IPS DF 6.9 (cell line): Measurements from ENCODE around the gene LTBP1.
"Not testable (repeated sequence)": the region's sequence is repeated elsewhere in the genome, so short reads cannot be mapped to it uniquely, and the experiment has no call there.

ENCODE experiments used
- DNase-seq: peaks from one replicate; pipeline ENCODE4 v3.0.0-alpha.2; 2013; ENCODE audit warnings: low read depth, low spot score
- H3K27ac ChIP-seq: one replicate; pipeline ENCODE4 v1.5.1; 2013; ENCODE audit warnings: low read length, control low read depth
- H3K27me3 ChIP-seq: 2 replicates; pipeline ENCODE4 v1.6.1; 2013; ENCODE audit warnings: mild to moderate bottlenecking, low read length; ENCODE audit not compliant: control insufficient read depth, insufficient read depth
- H3K36me3 ChIP-seq: 2 replicates; pipeline ENCODE4 v1.6.1; 2013; ENCODE audit warnings: low read length; ENCODE audit not compliant: control insufficient read depth, insufficient read depth
- H3K4me1 ChIP-seq: 2 replicates; pipeline ENCODE4 v1.6.1; 2013; ENCODE audit warnings: low read length; ENCODE audit not compliant: control insufficient read depth, insufficient read depth
- H3K4me3 ChIP-seq: 2 replicates; pipeline ENCODE4 v1.5.1; 2013; ENCODE audit warnings: mild to moderate bottlenecking, low read length
- H3K9me3 ChIP-seq: 2 replicates; pipeline ENCODE4 v1.6.1; 2013; ENCODE audit warnings: low read length, inconsistent platforms; ENCODE audit not compliant: control insufficient read depth, insufficient read depth
- WGBS: extraction: QIAGEN DNeasy Blood & Tissue Kit; methylation state at CpG from one replicate; pipeline ENCODE4 v1.1.7; 2013; ENCODE audit warnings: mixed read lengths, missing lambda C conversion rate; ENCODE audit not compliant: insufficient read length, insufficient coverage; 5-methylcytosine and 5-hydroxymethylcytosine counted together

The LTBP1 gene

DNA sequence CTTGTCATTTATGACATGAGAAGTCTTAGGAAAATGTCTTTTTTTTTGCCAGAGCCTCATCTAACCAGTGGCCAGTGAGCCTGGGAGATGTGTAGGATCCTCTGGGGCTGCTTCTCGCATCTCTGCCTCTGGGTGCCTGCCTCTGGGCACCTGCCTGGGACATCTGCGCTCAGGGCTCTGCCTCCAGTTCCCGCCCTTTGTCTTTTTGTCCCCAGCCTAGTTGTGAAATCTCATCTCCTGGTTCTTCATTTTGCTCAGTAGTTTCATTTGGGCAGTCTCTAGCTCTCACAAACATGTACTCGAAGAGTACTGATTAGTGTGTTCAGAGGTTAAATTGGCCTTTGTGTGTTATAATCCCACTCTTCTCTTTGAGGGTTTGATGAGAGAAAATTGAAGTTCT lies 92.0 kb downstream of the LTBP1 start:
- H3K36me3 ChIP-seq = no peaks in the 10 kb centered on the region

DNA sequence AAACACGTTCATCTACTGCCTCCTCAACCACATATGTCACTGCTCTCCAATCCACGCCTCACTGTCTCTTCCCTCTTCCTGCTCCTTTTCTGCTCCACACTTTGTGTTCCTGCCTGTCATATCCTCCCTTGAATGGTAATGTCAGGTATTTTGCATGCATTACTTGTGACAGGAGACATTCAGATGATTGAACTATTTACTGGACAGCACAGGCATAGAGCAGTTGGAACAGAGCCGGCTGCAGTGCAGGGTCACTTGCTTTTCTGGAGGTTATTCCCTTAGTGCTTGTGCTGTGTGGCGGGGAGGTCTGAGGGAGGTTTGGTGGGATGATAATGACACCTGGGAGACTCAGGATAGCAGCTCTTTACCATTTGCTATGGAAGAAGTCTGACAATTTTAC lies 93.8 kb downstream of the LTBP1 start:
- no peak overlapping the region for H3K4me3 ChIP-seq
- H3K4me1 ChIP-seq = no peaks in the 10 kb centered on the region
- no CpG with 5 or more reads among the region's 4 CpGs for WGBS
- H3K36me3 ChIP-seq = no peaks in the 10 kb centered on the region
- no peaks in the 10 kb centered on the region for H3K9me3 ChIP-seq
- no peaks in the 10 kb centered on the region for H3K27me3 ChIP-seq
- H3K27ac ChIP-seq = no peak overlapping the region
- DNase-seq = no peak

More for the DNA sequence above, 92.0 kb downstream of the LTBP1 start:
- no peak for DNase-seq
- Histone ChIP-seq H3K27me3 (no peaks in the 10 kb centered on the region), H3K4me1 (no peaks in the 10 kb centered on the region), H3K4me3 (no peak overlapping the region), H3K27ac (no peak overlapping the region), H3K9me3 (no peaks in the 10 kb centered on the region)
- no CpG with 5 or more reads among the region's 4 CpGs for WGBS

DNA sequence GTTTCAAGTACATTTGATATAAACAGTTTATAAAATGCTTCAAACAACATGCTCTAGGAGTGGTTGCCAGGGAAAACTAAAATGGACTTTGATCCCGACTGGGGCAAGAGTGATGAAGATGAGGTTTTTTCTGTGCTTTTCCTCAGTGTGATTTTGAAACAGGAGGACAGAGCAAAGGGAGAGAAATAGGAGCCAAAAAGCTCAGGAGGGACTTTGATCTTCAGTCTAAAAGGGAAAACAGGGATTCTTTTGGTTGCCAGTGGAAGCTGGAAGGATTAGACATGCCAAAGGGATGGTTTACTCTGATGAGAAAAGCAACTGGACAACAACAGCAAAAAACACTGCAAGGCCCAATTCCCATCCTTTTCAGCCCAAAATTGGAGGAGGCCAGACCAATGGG lies 95.5 kb downstream of the LTBP1 start:
- Histone ChIP-seq H3K27ac (no peak overlapping the region), H3K36me3 (no peaks in the 10 kb centered on the region)
- WGBS = no CpG with 5 or more reads among the region's 1 CpG

DNA sequence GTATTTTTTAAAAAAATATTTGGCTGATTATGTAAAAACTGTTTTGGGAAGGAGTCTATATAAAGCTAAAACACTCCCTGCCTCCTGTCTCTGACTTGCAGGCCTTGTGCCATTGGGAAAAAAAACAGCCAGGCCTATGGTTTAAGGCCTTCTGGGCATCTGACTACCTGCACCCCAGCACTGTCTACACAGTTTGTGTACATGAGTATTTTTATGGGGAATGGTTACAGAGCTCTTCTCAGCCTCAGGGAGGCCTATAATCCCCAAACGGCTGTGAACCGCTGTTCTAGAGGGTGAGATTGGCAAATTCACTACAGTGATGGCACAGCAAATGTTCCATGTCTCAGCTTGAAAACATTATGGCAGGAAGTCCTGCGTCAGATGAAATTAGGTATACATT lies 96.1 kb downstream of the LTBP1 start:
- Histone ChIP-seq H3K9me3 (no peaks in the 10 kb centered on the region), H3K27ac (no peak overlapping the region), H3K27me3 (no peaks in the 10 kb centered on the region), H3K4me3 (no peak overlapping the region), H3K4me1 (no peaks in the 10 kb centered on the region), H3K36me3 (no peaks in the 10 kb centered on the region)
- WGBS = no CpG with 5 or more reads among the region's 3 CpGs
- no peak for DNase-seq

More for the DNA sequence above, 95.5 kb downstream of the LTBP1 start:
- H3K4me3 ChIP-seq = no peak overlapping the region
- DNase-seq = no peak
- H3K9me3 ChIP-seq = no peaks in the 10 kb centered on the region
- H3K4me1 ChIP-seq = no peaks in the 10 kb centered on the region
- H3K27me3 ChIP-seq = no peaks in the 10 kb centered on the region

DNA sequence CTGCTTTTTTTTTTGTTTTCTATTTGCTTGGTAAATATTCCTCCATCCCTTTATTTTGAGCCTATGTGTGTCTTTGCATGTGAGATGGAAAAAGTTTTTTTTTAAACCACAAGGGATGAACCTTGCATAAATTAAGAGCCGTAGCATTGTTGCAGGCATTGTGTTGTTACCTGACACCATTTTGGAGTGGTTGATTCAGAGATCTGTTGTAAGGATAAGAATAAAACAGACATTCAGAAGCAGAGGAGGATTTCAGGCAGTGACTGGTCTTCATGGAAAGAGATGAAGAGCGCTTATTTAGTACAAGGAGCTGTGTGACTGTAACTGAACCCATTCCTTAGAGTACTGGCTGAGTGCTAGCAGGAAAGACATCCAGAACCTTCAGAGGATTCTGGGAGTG lies 101.2 kb downstream of the LTBP1 start:
- H3K36me3 ChIP-seq = no peaks in the 10 kb centered on the region
- no peak overlapping the region for H3K4me3 ChIP-seq
- no peak for DNase-seq
- H3K27ac ChIP-seq = no peak overlapping the region
- no peaks in the 10 kb centered on the region; the same call in 1 of the 2 replicates for H3K4me1 ChIP-seq
- H3K9me3 ChIP-seq = no peaks in the 10 kb centered on the region
- WGBS = no CpG with 5 or more reads among the region's 2 CpGs
- no peaks in the 10 kb centered on the region for H3K27me3 ChIP-seq

DNA sequence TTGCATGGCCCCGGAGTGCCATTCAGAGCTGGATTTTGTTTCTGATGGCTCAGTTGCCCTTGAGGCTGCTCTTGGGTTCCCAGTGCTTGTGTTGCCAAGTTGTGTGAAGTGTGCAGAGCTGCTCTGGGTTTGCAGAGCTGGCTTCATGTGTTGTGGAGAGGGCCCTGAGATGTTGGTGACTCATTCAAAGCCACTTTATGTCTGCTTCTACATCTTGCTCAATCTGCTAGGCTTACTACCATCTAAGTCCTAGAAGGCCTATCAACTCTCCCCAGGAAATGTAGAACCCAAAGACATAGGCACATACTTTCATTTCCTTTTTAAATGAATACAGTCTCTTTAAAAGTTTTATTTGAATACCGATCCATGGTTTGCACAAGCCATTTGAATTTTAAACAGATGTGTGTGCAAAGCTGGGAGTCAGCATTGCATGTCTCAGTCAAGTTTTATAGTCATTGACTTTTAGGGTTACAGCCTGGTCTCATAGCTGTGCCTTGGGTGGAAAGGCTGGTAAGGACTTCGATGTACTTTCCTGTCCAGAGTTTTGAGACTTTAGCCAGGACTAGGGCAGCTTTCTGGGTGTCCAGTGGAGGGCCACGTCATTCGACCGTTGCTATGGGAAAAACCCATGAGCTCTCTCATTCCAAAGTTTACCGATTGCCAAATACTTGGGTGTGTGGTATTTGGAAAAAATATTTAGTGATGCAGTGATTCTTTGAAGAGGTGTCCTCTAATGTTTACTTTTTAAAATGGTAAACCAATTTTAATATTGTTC lies 105.0 kb downstream of the LTBP1 start:
- no peak overlapping the region for H3K4me3 ChIP-seq

DNA sequence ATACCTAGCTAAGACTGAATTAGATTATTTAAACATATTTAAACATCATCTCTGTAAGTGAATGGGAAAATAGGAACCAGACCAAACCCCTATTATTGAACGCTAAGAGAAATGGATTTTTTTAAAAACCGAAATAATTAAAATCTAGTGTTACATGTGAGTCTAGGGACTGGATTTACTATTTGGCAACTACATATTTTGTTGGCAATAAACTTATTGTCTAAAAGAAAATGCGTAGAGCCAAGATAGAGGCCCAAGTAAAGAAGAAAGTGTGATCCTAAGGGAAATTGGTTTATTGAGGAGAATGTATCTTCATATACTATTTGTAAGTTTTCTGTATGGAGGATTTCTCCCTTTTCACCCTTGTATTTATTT lies 105.6 kb downstream of the LTBP1 start:
- no peaks in the 10 kb centered on the region for H3K27me3 ChIP-seq
- peaks cover 3% of the 10 kb centered on the region for H3K4me1 ChIP-seq
- WGBS = no CpG with 5 or more reads among the region's 3 CpGs

More for the DNA sequence above, 105.0 kb downstream of the LTBP1 start:
- Histone ChIP-seq H3K27me3 (no peaks in the 10 kb centered on the region), H3K27ac (no peak overlapping the region), H3K4me1 (peaks cover 3% of the 10 kb centered on the region), H3K36me3 (no peaks in the 10 kb centered on the region), H3K9me3 (no peaks in the 10 kb centered on the region)
- DNase-seq = no peak
- WGBS = no CpG with 5 or more reads among the region's 7 CpGs

DNA sequence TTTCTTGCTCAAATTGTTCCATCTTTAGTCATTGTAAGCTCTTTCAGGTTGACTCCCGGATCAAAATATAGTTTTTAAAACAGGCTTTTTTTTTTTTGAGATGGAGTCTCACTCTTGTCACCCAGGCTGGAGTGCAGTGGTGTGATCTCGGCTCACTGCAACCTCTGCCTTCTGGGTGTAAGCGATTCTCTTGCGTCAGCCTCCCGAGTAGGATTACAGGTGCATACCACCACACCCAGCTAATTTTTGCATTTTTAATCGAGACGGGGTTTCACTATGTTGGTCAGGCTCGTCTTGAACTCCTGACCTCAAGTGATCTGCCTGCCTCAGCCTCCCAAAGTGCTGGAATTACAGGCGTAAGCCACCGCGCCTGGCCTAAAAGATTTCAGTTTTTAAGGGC lies 106.0 kb downstream of the LTBP1 start:
- DNase-seq, H3K36me3 ChIP-seq, H3K9me3 ChIP-seq, H3K27ac ChIP-seq, H3K4me3 ChIP-seq, H3K27me3 ChIP-seq, H3K4me1 ChIP-seq: not testable (repeated sequence)
- WGBS = no CpG with 5 or more reads among the region's 11 CpGs

More for the DNA sequence above, 105.6 kb downstream of the LTBP1 start:
- no peak overlapping the region for H3K27ac ChIP-seq
- DNase-seq = no peak
- H3K4me3 ChIP-seq = no peak overlapping the region
- H3K36me3 ChIP-seq = no peaks in the 10 kb centered on the region
- H3K9me3 ChIP-seq = no peaks in the 10 kb centered on the region

DNA sequence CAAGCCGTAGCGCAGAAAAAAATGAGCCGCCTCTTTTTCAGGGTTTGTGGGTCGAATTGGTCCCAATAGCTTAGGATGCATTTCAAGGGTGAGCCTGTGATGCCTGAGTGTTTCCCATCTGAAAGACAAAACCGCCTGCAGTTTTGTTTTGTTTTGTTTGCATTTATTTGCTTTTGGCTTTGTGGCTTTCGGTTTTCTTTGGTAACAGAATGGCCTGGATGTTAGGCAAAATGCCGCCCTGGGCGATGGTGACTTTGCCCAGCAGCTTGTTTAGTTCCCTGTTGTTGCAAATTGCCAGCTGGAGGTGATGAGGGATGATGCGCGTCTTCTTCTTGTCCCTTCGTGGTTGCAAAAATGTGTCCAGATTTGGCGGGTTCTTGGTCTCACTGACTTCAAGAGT lies 109.4 kb downstream of the LTBP1 start:
- Histone ChIP-seq H3K4me3 (no peak overlapping the region), H3K27me3 (no peaks in the 10 kb centered on the region), H3K36me3 (no peaks in the 10 kb centered on the region), H3K27ac (no peak overlapping the region), H3K9me3 (no peaks in the 10 kb centered on the region), H3K4me1 (peaks cover 3% of the 10 kb centered on the region; the same call in 1 of the 2 replicates)
- WGBS = no CpG with 5 or more reads among the region's 12 CpGs
- DNase-seq = no peak

DNA sequence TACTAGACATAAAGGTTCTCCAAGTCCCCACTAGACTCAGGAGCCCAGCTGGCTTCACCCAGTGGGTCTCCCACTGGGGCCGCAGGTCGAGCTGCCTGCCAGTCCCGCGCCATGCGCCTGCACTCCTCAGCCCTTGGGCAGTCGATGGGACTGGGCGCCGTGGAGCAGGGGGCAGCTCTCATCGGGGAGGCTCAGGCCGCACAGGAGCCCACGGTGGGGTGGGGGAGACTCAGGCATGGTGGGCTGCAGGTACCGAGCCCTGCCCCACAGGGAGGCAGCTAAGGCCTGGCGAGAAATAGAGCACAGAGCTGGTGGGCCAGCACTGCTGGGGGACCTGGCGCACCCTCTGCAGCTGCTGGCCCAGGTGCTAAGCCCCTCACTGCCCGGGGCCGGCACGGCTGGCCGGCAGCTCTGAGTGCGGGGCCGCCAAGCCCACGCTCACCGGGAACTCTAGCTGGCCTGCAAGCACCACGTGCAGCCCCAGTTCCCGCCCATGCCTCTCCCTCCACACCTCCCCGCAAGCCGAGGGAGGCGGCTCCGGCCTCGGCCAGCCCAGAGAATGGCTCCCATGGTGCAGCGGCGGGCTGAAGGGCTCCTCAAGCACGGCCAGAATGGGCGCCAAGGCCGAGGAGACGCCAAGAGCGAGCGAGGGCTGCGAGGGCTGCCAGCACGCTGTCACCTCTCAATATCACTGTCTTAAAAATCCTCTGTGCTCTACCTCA lies 110.7 kb downstream of the LTBP1 start:
- H3K36me3 ChIP-seq, H3K4me3 ChIP-seq, DNase-seq, H3K9me3 ChIP-seq, H3K27me3 ChIP-seq, H3K4me1 ChIP-seq, H3K27ac ChIP-seq: not testable (repeated sequence)
- no CpG with 5 or more reads among the region's 39 CpGs for WGBS
